GM18502 (cell line): Measurements from ENCODE around the gene EAF1.
"Not testable (repeated sequence)": the region's sequence is repeated elsewhere in the genome, so short reads cannot be mapped to it uniquely, and the experiment has no call there.

Experiments
- ATAC-seq: cut with Tn5 transposase; IDR thresholded peaks from one replicate; pipeline ENCODE4 v1.9.1; 2021; ENCODE audit warnings: mild to moderate bottlenecking; ENCODE audit not compliant: unreplicated experiment, poor library complexity

Gene EAF1

DNA sequence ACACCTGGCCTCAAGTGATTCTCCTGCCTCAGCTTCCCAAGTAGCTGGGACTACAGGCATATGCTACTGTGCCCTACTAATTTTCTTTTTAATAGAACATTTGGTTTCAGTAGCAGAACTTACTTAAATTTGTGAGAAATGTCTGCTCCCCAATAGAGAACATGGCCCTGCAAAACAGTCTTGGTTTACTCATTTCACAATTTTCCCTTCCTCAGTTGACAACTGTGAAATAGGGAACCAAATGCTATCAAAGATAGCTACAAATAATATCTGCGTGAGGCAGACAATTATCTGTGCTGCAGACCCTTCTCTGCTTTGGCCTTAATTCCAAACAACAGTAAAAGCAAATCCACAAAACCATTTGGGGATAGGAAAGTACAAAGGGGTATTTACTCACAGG, 22.6 kb upstream of the EAF1 start:
- no peak for ATAC-seq

DNA sequence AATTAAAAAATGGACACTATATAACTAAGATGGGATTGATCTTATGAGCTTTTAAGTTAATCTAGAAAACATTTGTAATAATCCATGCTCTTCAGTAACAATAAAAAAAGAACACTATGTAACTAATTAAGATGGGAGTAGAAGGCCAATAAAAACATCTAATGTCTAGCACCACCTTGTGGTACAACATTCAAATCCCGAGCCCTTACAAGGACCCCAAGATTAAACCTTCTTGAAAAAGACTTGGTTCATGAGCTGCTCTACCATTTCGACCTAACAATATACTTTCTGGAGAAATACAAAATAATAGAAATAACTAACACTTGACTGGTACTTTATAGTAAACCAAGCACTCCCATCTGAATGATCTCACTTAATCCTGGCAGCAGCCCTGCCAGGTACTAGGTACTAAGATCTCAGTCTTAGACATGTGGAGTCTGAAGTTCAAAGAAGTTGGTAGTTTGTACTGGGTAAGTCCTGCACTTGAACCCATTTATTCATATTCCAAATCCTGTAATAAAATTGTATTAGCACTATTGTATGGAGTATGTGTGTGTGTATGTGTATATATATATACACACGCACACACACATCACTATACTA, 21.8 kb upstream of the EAF1 start:
- no peak for ATAC-seq

DNA sequence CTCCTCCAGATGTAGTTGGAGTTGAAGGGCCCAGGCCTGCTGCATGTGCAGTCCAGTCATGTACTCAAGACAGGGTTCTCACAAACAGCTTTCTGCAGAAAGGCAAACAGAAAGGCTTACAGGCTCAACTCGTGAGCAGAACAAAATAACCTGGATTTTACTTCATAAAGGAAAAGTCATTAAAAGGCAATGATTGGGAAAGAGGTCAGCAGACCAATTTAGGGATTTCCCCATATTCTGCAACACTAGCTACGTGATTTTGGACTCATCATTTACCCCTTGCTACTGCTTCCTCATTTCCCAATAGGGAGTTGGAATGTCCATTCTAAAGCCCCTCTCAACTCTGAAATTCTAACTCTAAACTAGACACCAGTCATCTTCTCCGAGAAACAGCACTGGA, 18.2 kb upstream of the EAF1 start:
- ATAC-seq, result no peak

DNA sequence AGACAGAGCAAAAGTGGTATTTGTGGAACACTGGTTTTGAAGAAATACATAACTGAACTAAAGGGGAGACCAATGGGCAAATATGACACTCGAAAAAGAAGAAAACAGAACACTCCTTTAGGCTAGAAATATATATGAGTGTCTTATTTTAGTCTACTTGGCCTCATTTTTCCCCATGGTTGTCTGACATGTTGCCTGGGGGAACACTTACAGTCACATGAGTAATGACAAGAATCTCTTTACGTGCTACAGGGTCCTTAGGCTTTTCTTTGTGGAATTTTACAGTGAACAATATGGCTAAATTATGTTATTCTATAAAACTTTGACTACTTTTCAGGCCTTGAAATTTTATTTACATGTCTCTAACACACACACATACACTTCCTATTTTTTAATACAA, 17.6 kb upstream of the EAF1 start:
- no peak for ATAC-seq

DNA sequence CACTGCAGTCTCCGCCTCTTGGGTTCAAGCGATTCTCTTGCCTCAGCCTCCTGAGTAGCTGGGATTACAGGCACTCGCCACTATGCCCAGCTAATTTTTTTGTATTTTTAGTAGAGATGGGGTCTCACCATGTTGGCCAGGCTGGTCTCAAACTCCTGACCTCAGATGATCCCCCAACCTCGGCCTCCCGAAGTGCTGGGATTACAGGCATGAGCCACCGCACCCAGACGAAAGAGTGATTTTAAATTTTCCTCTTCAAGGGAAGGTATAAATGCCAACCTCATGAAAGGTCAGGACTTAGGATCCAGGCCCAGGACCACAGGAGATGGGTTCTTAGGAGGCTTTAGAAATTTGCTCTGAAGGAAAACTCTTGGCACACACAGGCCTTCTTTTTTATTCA, 16.4 kb upstream of the EAF1 start:
- not testable (repeated sequence) for ATAC-seq

DNA sequence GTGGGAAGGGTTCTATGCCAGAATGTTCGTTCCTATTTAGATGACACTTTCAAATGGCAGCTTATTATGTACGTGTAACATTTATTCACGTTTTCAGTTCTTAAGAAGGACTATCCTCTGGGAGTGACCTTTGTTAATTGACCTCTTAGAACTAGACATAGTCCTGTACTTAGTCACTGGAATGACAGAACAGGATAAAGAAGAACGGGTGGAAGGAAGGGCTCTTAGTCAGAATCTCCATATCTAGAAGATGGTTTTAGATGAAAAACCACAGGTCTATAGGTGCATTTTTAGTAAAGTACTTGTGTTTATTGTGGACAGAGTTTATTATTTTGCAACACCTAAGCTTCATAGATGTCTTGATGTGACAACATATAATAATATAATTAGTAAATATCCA, 6.5 kb upstream of the EAF1 start:
- ATAC-seq, result no peak

DNA sequence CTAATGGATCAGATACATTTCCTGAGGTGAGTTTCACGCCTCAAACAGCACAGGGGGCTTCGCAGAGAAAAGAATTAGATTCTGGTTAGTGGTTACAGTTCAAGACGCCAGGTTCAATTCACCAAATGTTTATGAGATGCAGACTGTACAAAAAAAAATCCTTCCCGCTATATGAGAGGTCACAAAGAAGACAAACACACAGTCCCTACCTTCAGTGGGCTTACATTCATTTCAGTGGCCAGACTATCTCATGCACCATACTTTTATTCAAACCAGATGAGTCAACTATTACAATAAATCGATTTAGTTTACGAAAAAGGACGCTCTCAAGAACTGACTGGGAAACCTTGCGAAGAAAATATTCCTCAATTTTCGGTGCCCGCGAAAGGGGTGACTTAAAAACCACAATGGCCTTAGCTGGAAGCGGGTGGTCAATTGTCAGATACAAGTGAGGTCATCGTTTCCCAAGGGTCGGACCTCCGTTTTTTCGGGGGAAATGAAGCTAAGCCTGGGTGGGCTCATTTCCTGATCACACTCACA, 749 bp upstream of the EAF1 start:
- ATAC-seq, result no peak

DNA sequence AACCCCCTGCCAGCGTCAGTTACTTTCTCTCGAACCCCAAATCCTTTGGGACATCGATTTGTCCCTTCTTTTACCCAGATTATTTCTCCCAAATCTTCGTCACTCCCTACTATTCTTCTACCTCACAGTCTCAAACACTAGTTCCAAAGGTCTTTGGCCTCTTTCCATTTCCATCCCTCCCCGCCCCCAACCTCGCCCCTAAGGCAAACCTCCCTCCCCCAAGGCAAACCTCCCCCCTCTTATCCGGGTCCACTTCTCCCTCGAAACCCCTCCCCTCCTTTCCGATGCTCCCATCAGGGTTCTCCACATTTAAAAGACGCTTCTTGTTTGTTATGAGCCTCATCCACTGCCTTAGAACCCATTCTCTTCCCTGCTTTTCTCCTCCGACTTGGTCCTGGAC, 583 bp downstream of the EAF1 start:
- no peak for ATAC-seq

DNA sequence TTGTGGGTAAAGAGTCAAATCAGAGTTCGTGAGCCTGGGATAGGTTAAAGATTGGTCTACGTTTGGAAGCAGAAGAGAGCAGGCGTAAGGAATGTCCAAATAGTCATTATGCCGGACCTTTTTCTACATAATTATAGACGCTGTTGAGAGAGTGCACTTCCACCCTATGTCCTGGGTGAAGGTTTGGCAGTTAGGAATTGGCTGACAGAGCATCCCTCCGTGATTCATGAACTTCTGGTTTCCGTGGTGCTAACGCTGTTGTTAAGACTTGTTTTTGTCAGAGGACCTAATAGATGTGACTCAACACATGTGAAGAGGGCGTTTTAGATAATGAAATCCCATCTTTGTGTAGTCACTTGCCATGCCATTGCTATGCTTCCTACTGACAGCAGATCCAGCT, 1.1 kb downstream of the EAF1 start:
- no peak for ATAC-seq

DNA sequence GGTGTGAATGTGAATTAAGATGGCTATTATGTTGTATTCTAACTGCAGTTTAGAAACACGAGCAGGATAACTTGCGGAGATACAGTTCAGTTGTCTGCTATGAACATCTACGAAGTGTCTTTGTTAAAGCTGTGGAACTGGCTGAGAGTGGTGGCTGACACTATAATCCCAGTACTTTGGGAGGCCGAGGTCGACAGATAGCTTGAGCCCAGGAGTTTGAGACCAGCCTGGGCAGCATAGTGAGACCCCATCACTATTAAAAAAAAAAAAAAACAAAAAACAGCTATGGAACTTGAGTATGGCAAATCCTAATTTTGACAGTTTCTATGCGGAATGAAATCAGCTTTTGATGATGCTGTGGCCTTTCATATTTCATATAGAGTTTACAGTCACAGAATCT, 1.7 kb downstream of the EAF1 start:
- no peak for ATAC-seq

DNA sequence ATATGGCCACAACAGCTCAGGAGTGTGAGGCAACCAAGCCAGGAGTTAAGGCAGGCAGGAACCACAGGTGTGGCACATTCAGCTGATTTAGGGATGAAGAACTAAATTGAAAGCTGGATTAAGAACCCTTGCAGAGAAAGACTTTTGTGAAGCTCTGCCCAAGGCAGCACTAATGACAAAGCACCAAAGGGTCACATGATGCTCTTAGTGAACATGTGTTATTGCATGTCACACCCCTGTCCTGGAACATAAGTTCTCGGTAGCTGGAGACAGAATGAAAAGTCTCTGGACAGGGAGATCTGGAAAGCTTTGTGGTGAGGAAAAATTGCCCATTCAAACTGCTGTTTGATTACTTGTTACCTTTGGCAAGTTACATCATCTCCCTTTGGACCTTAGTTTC, 3.2 kb downstream of the EAF1 start:
- no peak for ATAC-seq

DNA sequence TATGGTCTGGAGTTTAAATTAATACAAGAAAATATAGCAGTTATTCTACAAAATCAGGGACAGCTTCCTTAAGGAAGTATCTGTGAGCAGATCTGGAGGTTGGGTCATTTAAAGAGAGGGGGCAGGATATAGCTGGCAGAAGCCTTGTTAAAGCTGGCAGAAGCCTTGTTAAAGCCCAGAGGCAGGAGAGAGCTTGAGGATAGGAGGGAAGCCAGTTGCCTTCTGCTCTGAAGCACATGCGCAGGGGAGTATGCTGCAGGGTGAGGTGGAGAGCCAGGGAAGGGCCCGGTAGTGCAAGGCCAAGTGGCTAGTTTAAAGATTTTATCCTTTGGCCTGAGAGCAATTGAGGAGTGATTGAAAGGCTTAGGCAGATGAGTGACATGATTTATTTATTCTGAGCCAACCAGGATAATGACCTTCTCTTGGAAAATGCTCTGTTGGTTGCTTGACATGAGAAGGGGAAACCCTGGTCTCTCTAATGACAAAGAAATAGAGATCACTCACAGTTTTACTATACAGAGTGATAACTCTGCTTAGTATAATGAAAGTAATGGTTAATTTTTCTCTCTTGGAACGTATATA, 3.9 kb downstream of the EAF1 start:
- ATAC-seq, result no peak

DNA sequence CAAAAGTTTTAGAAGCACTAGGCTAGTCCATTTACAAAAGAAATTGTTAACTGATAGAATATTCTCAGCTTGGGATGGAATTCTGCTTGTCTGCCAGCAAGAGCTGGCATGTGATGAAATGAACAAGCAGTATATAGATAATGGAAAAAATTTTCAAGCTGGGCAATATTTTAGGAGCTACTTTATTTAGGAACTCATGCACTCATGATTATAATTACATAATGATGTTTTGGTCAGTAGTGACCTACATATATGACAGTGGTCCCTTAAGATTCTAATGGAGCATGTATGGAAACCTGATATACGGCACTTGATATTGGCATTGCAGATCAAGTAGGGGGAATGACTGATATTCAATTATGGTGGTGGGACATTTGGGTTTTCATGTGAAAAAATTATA, 6.1 kb downstream of the EAF1 start:
- no peak for ATAC-seq

DNA sequence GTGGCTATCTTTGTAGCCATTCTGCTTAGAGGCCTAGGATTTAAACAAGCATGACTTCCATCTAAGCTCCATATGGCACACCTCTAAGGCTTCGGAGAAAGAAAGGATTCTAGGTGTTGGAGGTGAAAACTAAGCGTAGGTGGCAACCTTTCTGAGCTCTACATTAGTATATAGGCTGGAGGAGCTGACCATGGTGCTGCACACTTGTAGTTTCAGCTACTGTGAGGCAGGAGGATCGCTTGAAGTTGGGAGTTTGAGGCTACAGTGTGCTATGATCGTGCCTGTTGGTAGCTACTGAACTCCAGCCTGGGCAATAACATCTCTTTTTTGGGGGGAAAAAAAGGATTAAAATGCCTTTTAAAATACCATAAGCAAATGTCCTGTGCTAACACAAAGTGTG, 7.4 kb downstream of the EAF1 start:
- ATAC-seq, result no peak

DNA sequence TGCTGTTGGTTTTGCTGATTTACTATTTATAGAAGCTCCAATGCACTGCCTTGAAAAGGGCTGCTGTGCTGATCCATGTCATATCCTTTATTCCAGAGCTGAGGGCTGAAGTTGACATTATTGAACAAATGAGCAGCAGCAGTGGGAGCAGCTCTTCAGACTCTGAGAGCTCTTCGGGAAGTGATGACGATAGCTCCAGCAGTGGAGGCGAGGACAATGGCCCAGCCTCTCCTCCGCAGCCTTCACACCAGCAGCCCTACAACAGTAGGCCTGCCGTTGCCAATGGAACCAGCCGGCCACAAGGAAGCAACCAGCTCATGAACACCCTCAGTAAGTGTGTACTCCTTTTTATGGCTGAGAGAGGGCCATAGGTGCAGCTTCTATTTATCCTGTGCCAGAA, 8.8 kb downstream of the EAF1 start:
- ATAC-seq, result no peak

DNA sequence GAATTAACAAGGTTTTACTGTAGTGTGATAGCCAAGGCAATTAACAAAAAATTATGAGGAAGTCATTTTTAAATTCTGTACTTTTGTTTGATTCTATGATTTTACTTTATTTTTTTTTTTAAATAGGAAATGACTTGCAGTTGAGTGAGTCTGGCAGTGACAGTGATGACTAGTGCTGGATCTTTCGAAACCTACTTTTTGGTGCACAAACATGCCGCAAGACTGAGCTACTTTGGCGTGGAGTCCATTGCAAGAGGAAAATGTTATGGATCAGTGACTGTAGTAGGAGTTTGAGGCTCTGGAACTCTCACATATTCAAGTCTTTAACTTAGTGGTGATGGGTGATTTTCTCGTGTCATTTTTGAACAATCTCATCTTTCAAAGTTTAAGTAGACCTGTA, 11.6 kb downstream of the EAF1 start:
- ATAC-seq, result no peak

DNA sequence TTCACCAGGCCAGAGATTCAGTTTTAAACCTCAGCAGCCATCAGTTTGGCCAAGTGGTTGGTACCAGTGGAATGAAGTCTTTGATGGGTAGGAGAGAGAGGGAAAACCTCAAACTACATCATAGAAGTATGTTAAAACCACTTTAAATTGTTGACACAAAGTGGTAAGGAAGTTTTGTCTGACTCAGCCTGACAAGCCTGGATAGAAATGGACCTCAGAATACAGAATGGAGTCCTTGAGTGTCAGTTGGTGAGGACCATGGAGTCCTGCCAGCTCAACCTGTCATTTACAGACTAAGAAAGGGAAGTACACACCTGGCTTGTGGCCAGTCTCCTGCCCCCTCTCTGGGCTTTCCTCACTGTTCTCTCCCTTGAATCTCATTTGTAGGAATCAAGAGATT, 12.1 kb downstream of the EAF1 start:
- no peak for ATAC-seq

DNA sequence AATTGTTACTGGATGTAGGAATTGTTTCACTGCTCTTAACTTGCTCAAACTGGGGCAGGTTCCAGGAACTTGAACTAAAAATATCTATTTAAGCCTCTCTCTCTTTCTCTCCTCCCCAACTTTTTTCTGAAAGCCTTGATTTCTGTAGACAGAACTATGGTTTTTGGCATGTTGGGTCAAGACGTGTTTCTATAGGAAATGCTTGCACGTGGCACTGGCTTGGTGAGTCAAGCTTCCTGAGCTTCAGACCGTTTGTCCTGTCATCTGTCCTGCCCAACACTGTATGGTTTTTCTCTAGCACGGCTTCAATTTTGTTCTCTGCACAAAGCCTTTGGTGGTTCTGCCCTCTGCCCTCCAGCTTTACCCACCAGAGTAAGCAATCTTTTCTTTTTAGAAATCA, 13.5 kb downstream of the EAF1 start:
- ATAC-seq, result no peak

DNA sequence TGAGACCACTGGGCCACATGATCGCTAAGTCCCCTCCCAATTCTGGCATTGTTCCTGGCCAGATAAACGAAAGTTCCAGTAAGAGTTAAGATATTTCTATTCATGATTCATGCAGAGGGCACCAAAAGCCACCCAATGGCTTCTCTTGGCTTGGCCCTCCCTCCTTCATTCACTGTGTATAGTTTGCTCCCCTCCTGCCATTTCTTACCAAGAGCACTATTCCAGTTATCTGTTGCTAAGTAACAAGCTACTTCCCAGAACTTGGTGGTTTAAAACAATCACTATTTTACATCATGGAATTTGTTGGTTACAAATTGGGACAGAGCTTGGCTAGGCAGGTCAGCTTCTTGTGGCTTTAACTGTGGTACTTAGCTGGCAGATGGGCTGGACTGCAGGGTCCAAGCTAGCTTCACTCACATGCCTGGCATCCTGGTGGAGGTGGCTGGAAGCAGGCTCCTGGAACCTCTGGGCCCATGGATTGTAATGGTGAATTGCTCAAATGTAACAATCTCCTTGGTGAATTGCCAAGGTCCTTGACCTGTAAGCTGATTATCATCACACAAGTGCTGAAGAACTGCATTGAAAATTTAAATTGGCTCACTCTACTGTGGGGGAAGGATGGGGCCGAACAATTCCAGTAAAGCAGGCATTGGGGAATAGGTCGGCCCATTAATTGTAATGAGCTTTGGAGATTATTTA, 16.6 kb downstream of the EAF1 start:
- no peak for ATAC-seq

DNA sequence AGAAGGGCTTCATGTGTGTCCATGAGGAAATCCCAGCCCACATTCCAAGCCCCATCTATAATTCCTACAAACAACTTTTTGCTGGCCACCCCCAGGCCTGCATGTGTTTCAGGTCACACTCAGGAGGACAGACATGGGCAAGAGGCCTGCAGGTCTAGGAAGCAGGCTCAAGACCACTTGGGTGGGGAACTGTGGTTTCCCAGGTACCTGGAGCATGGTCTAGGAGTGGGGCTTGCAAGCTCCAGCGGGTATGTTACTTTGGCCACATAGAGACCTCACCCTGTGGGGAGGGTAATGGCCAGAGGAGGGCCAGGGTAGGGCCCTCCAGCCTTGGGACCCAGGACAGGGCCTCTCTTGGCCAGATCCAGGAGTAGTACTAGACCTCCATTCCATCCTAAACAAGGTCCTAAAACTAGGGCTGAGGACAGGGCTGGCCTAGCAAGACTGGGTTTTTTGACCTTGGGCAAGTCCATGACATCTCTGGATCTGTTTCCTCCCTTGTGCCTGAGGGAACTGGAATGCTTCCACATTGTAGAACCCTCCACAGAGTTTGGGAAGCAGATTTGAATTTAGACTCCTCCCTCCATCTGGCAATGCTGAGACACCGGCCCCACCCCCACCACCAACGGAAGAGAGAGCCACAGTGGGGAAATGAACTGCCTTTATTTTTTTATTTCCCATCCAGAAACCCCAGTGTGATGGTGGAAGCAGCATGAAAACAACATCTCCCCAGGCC, 22.3 kb downstream of the EAF1 start:
- ATAC-seq, result no peak
